Dendritic cell treated with granulocyte-macrophage colony-stimulating factor and Interleukin-4, amounts not matched to agents 40 ng/mL and 50 ng/mL, for 4 days (primary cell): ENCODE data around the gene CHID1.
A peak's percentile ranks its signal among the peaks of the same experiment; 100 is the strongest.

Experiments used
- H3K27ac Mint-ChIP-seq: one replicate; pipeline ENCODE4 v1.8.0; 2022; ENCODE audit warnings: mild to moderate bottlenecking, mixed read lengths
- H3K27me3 Mint-ChIP-seq: one replicate; pipeline ENCODE4 v1.8.0; 2022; ENCODE audit warnings: mild to moderate bottlenecking, mixed read lengths
- H3K36me3 Mint-ChIP-seq: one replicate; pipeline ENCODE4 v1.8.0; 2022; ENCODE audit warnings: low read depth, mixed read lengths
- H3K4me1 Mint-ChIP-seq: one replicate; pipeline ENCODE4 v1.8.0; 2022; ENCODE audit warnings: low read depth, mixed read lengths
- H3K4me3 Mint-ChIP-seq: one replicate; pipeline ENCODE4 v1.8.0; 2022; ENCODE audit warnings: mild to moderate bottlenecking, moderate library complexity, mixed read lengths
- H3K9me3 Mint-ChIP-seq: one replicate; pipeline ENCODE4 v1.8.0; 2022; ENCODE audit warnings: mixed read lengths
- intact Hi-C: fragments of 100-400 bp; cut with micrococcal nuclease; formaldehyde crosslinking; loops from one replicate; pipeline ENCODE4 v1.15.0; 2022

CHID1 gene

GRCh38 chr11:856397-856796, 54.2 kb downstream of the CHID1 start:
- peaks cover 45% of the 10 kb centered on the region for H3K4me1 Mint-ChIP-seq

GRCh38 chr11:855796-856195, 54.8 kb downstream of the CHID1 start:
- Mint-ChIP-seq H3K9me3 (no peaks in the 10 kb centered on the region), H3K4me1 (peaks cover 41% of the 10 kb centered on the region), H3K27ac (no peak overlapping the region), H3K36me3 (peaks cover 97% of the 10 kb centered on the region), H3K4me3 (no peak overlapping the region), H3K27me3 (peaks cover 4% of the 10 kb centered on the region)
- intact Hi-C loops, result loop anchor here (10.0 kb wide), 1 partner anchor 199 kb away; no protein-coding TSS in a partner anchor

More at GRCh38 chr11:856397-856796, 54.2 kb downstream of the CHID1 start:
- intact Hi-C loops, result loop anchor here (10.0 kb wide), 1 partner anchor 198 kb away; no protein-coding TSS in a partner anchor
- Mint-ChIP-seq H3K27me3 (no peaks in the 10 kb centered on the region), H3K36me3 (peaks cover 97% of the 10 kb centered on the region), H3K27ac (no peak overlapping the region), H3K9me3 (no peaks in the 10 kb centered on the region), H3K4me3 (no peak overlapping the region)

GRCh38 chr11:855330-855674, 55.3 kb downstream of the CHID1 start:
- intact Hi-C loops, result loop anchor here (10.0 kb wide), 1 partner anchor 199 kb away; no protein-coding TSS in a partner anchor
- Mint-ChIP-seq H3K27me3 (peaks cover 9% of the 10 kb centered on the region), H3K36me3 (peaks cover 97% of the 10 kb centered on the region), H3K4me1 (peaks cover 36% of the 10 kb centered on the region), H3K27ac (no peak overlapping the region), H3K4me3 (no peak overlapping the region), H3K9me3 (no peaks in the 10 kb centered on the region)

DNA sequence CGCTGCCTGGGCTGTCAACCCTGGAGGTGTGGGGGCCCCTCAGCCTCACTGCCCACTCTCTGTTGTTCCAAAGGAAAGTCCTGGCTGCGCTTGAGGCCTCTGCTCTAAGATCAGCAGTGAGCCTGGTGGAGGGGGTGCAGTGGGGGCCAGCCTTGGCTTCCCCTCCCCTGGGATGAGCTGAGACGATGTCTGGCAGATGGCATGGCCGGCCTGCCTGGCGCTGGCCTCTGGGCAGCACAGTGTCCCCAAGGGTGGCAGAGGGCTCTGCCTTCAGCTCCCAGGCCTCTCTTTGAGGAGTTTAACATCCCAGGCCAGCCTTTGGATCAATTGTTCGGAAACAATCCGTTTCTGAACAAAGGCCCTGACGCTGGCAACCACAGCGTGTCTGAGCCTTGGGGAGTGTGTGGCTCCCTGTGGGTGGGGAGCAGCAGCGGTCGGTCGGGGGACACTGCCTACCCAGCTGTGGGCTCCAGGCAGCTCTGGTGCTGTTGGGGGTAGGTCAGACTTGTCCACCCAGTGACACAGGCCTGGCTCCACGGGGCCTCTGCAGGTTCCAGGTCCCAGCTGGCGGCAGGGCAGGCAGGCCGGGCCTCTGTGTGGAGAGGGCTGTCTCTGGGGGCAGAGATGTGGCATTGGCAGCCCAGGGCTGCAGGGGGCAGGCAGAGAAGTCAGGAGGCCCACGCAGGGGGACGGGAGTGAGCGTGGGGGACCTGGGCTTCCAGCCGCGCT, 55.8 kb downstream of the CHID1 start:
- Mint-ChIP-seq H3K9me3 (no peaks in the 10 kb centered on the region), H3K36me3 (peaks cover 97% of the 10 kb centered on the region), H3K4me1 (peaks cover 31% of the 10 kb centered on the region), H3K27ac (no peak overlapping the region), H3K4me3 (no peak overlapping the region), H3K27me3 (peaks cover 13% of the 10 kb centered on the region)
- intact Hi-C loops, result loop anchor here (10.0 kb wide), 1 partner anchor 200 kb away; no protein-coding TSS in a partner anchor

DNA sequence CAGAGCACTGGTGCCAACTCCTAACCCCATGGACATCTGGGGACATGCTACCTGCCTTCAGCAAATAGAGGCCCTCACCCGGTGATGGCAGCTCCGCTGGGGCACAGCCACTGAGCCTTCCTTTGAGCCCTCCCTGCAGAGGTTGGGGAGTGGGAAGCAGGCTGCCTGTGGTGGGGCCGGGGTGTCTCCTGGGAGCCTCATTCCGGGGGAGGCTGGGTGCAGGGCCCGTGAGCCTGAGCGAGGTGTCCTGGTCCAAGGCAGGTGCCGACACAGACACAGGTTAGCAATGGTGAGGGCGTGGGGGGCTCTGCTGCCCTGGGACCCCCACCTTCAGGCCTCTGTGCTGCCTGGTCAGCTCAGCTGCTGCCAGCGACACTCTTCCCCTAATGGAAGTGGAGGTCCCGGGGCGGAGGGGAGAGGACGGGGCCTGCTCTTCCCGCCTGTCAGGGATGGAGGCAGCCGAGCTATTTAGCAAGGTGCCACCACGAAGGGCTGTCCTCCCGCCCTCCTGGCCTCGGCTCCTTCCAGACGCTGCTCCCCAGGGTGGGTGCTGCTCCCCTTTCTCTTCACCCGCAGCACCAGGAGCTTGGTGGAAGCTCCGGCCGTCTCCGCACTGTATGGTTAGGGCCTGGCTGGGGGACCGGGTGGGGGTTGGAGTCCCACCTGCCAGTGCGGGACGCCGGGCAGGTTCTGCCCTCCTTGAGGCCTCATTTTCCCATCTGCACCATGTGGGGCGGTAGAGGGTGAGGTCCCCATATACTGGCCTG, 56.7 kb downstream of the CHID1 start:
- peaks cover 28% of the 10 kb centered on the region for H3K4me1 Mint-ChIP-seq
- H3K36me3 Mint-ChIP-seq, result peaks cover 94% of the 10 kb centered on the region
- H3K27me3 Mint-ChIP-seq, result peaks cover 19% of the 10 kb centered on the region
- no peak overlapping the region for H3K4me3 Mint-ChIP-seq
- no peak overlapping the region for H3K27ac Mint-ChIP-seq
- H3K9me3 Mint-ChIP-seq, result no peaks in the 10 kb centered on the region
- intact Hi-C loops, result loop anchor here (10.0 kb wide), 1 partner anchor 201 kb away; no protein-coding TSS in a partner anchor

- peaks cover 25% of the 10 kb centered on the region for H3K4me1 Mint-ChIP-seq
- no peak overlapping the region for H3K27ac Mint-ChIP-seq
- peaks cover 30% of the 10 kb centered on the region for H3K27me3 Mint-ChIP-seq
- peaks cover 94% of the 10 kb centered on the region for H3K36me3 Mint-ChIP-seq
- H3K4me3 Mint-ChIP-seq, result no peak overlapping the region
- no peaks in the 10 kb centered on the region for H3K9me3 Mint-ChIP-seq
- intact Hi-C loops, result loop anchor here (10.0 kb wide), 1 partner anchor 202 kb away; no protein-coding TSS in a partner anchor
These were observed 57.8 kb downstream of the CHID1 start for GRCh38 chr11:852762-853161.

GRCh38 chr11:850775-851763, 59.5 kb downstream of the CHID1 start:
- Mint-ChIP-seq H3K27me3 (peaks cover 38% of the 10 kb centered on the region), H3K27ac (no peak overlapping the region), H3K4me1 (peaks cover 32% of the 10 kb centered on the region), H3K9me3 (no peaks in the 10 kb centered on the region), H3K4me3 (no peak overlapping the region), H3K36me3 (peaks cover 89% of the 10 kb centered on the region)
- intact Hi-C loops, result loop anchor here (10.0 kb wide), 1 partner anchor 204 kb away; no protein-coding TSS in a partner anchor

GRCh38 chr11:849951-850774, 60.4 kb downstream of the CHID1 start:
- Mint-ChIP-seq H3K4me1 (peaks cover 41% of the 10 kb centered on the region), H3K9me3 (no peaks in the 10 kb centered on the region), H3K27ac (no peak overlapping the region), H3K27me3 (peaks cover 41% of the 10 kb centered on the region), H3K4me3 (peak overlapping the region; percentile 13), H3K36me3 (peaks cover 82% of the 10 kb centered on the region)
- intact Hi-C loops, result loop anchor here (10.0 kb wide), 1 partner anchor 205 kb away; no protein-coding TSS in a partner anchor

DNA sequence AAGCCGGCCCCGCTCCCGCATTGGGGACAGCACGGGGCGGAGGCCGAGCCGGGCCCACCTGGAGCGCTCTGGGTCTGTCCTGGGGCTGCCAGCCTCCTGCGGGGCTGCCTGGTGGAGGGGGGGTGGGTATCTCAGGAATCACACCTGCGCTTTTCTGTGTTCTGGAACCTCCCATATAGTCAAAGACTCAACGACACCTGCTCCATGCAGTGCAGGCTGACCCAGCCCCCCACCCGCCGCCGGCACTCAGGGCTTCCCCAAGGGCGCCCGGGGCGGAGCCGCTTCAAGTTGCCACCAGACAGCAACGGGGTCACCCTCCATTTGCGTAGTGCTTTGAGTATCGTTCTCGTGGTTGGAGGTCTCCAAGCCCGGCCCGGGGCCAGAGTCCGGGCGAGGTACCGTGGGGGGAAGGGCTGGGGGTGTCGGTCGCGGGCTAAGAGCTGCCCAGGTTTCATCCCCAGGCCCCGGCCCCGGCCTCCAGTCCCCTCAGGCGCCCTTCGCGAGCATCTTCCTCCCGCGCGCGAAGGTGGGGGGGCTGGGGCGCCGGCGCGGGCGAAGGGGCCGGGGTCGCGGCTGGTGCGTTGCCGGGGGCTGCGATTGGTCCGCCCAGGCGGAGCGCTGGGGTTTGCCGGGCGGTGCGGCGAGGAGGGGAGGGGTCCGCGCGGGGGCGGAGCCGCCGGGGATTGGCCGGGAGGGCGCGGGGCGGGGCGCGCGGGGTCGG, 61.3 kb downstream of the CHID1 start:
- H3K9me3 Mint-ChIP-seq, result no peaks in the 10 kb centered on the region
- peaks cover 46% of the 10 kb centered on the region for H3K4me1 Mint-ChIP-seq
- H3K4me3 Mint-ChIP-seq, result peak overlapping the region; percentile 69
- peaks cover 81% of the 10 kb centered on the region for H3K36me3 Mint-ChIP-seq
- intact Hi-C loops, result no loop called here
- H3K27me3 Mint-ChIP-seq, result peaks cover 46% of the 10 kb centered on the region
- H3K27ac Mint-ChIP-seq, result no peak overlapping the region

DNA sequence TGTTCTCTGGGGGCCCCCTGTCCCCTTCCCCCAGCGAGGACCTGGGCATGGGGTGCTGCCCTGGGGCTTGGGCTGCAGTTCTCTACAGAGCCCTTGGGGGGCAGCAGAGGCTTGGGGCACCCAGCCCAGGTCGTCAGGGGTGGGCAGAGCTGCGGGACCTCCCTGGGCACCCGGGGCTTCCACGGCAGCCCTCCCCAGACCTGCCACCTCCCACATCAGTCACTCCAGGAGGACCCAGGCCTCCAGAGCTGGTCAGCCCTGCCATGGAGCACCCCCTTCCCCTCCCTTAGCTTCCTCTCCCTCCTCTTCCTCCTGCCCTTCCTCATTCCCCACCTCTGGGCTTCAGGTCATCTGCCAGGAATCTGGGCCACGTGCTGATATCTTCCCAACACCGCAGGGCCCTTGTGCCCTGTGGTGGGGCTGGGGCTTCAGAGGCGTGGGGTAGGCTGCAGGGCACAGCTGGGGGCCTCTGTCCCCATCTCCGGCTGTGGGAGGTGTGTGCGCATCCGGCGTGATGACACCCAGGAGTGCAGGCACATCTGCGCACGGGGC, 62.2 kb downstream of the CHID1 start:
- H3K9me3 Mint-ChIP-seq, result no peaks in the 10 kb centered on the region
- H3K4me1 Mint-ChIP-seq, result peaks cover 53% of the 10 kb centered on the region
- peaks cover 81% of the 10 kb centered on the region for H3K36me3 Mint-ChIP-seq
- H3K27ac Mint-ChIP-seq, result no peak overlapping the region
- peak overlapping the region; percentile 69 for H3K4me3 Mint-ChIP-seq
- H3K27me3 Mint-ChIP-seq, result peaks cover 46% of the 10 kb centered on the region
- intact Hi-C loops, result no loop called here

DNA sequence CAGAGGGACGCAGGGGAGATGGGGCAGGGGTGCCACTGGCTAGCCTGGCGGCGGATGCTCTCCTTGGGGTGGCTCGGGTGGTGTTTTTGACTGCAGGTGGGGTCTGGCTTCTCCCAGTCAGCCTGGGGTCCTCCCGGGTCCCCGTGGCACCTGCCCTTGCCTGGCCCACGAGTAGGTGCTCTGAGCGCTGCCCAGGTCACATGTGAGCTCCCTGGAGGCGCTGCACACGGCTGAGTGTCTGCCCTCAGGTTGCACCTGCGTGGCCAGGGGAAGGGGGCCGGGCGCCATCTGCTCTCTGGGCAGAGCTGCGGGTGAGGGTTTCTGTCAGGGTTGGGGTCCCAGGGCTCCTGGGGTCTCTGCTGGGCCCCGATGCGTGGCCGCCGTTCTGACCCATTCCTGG, 62.7 kb downstream of the CHID1 start:
- intact Hi-C loops, result no loop called here
- Mint-ChIP-seq H3K27ac (no peak overlapping the region), H3K4me1 (peaks cover 56% of the 10 kb centered on the region)

GRCh38 chr11:846496-847098, 64.0 kb downstream of the CHID1 start:
- peak overlapping the region; percentile 81 for H3K4me3 Mint-ChIP-seq
- H3K27ac Mint-ChIP-seq, result peak overlapping the region; percentile 63
- intact Hi-C loops, result no loop called here
- H3K27me3 Mint-ChIP-seq, result peaks cover 46% of the 10 kb centered on the region
- H3K4me1 Mint-ChIP-seq, result peaks cover 51% of the 10 kb centered on the region
- peaks cover 66% of the 10 kb centered on the region for H3K36me3 Mint-ChIP-seq
- no peaks in the 10 kb centered on the region for H3K9me3 Mint-ChIP-seq

More for the DNA sequence above, 62.7 kb downstream of the CHID1 start:
- Mint-ChIP-seq H3K27me3 (peaks cover 46% of the 10 kb centered on the region), H3K9me3 (no peaks in the 10 kb centered on the region), H3K4me3 (no peak overlapping the region), H3K36me3 (peaks cover 78% of the 10 kb centered on the region)
